Thyroid gland (tissue), 4 donors: ENCODE results near the gene INO80.

Source experiments
- POLR2A ChIP-seq, 2 donors: fragments of 450-650 bp; IDR thresholded peaks; one replicate each; pipeline ENCODE4 v1.6.1; 2017; ENCODE audit warnings: antibody characterized with exemption in 2 of 2, mild to moderate bottlenecking in 2 of 2, moderate library complexity in 1 of 2
- TF ChIP-seq, protein P1 (sequence below), 6 experiments: fragments of 200-600 bp in 3 of 6; fragments of 450-650 bp in 3 of 6; sonication (generic) in 3 of 6; IDR thresholded peaks; one replicate each; pipeline ENCODE4 v1.5.1; 2016 to 2019; ENCODE audit warnings: antibody characterized with exemption in 6 of 6, mild to moderate bottlenecking in 2 of 6, inconsistent platforms in 1 of 6, moderate library complexity in 1 of 6

DNA sequence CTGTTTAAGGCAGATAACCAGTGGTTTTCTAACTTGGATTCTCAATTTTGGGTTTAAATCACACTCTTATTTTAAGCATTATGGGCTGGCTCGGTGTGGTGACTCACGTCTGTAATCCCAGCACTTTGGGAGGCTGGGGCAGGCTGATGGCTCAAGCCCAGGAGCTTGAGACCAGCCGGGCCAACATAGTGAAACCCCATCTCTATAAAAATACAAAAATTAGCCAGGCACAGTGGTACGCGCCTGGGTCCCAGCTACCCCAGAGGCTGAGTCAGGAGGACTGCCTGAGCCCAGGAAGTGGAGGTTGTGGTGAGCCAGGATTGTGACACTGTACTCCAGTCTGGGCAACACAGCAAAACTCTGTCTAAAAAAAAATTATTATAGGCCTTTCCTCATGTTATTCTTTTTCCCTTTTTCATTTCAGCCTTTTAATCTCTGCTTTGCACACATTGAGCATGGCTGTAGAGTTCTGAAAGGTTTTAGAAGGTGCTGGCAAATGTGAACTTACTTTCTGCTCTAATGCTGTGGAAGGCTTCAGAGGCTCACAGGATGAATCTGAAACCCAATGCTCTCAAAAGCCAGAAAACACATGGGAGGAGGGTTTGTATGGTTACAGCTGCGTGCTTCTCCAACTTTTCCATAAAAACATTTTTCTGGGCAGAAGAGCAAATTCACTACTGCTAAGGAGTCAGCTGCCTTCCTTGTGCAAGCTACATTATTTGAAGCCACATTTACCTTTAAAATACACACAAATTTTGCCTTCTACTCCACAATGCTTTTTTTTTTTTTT, 130.3 kb downstream of the INO80 start:
- TF ChIP-seq, protein P1, sequence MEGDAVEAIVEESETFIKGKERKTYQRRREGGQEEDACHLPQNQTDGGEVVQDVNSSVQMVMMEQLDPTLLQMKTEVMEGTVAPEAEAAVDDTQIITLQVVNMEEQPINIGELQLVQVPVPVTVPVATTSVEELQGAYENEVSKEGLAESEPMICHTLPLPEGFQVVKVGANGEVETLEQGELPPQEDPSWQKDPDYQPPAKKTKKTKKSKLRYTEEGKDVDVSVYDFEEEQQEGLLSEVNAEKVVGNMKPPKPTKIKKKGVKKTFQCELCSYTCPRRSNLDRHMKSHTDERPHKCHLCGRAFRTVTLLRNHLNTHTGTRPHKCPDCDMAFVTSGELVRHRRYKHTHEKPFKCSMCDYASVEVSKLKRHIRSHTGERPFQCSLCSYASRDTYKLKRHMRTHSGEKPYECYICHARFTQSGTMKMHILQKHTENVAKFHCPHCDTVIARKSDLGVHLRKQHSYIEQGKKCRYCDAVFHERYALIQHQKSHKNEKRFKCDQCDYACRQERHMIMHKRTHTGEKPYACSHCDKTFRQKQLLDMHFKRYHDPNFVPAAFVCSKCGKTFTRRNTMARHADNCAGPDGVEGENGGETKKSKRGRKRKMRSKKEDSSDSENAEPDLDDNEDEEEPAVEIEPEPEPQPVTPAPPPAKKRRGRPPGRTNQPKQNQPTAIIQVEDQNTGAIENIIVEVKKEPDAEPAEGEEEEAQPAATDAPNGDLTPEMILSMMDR (IDR thresholded peaks at IDR 0.05) = no peak
- TF ChIP-seq POLR2A (IDR thresholded peaks at IDR 0.05) = no peak
